Trophoblast cell (in vitro differentiated cells and primary cell): Measurements from ENCODE around the gene RPL36.

Experiments used
- DNase-seq, 2 donors: peaks; one replicate each; pipeline ENCODE4 v3.0.0-alpha.2; 2016
- H2AFZ ChIP-seq: 2 replicates; pipeline ENCODE4 v1.6.1; 2013; ENCODE audit warnings: low read length, moderate library complexity, mild to moderate bottlenecking; ENCODE audit not compliant: insufficient read depth, poor library complexity
- H2AK5ac ChIP-seq: 2 replicates; pipeline ENCODE4 v1.6.1; 2013; ENCODE audit warnings: mild to moderate bottlenecking, low read length
- H2BK120ac ChIP-seq: 2 replicates; pipeline ENCODE4 v1.6.1; 2013; ENCODE audit warnings: low read length, mild to moderate bottlenecking, moderate library complexity; ENCODE audit not compliant: insufficient read depth, poor library complexity
- H2BK12ac ChIP-seq: 2 replicates; pipeline ENCODE4 v1.6.1; 2013; ENCODE audit warnings: mild to moderate bottlenecking, low read length, moderate library complexity
- H2BK5ac ChIP-seq: 2 replicates; pipeline ENCODE4 v1.6.1; 2013; ENCODE audit warnings: low read length, low read depth, moderate library complexity, mild to moderate bottlenecking; ENCODE audit not compliant: poor library complexity
- H3K14ac ChIP-seq: 2 replicates; pipeline ENCODE4 v1.6.1; 2013; ENCODE audit warnings: mild to moderate bottlenecking, low read length
- H3K18ac ChIP-seq: 2 replicates; pipeline ENCODE4 v1.6.1; 2013; ENCODE audit warnings: mild to moderate bottlenecking, low read length
- H3K23ac ChIP-seq: 2 replicates; pipeline ENCODE4 v1.6.1; 2013; ENCODE audit warnings: low read length
- H3K27ac ChIP-seq: 2 replicates; pipeline ENCODE4 v1.5.1; 2013; ENCODE audit warnings: low read depth, mild to moderate bottlenecking, inconsistent platforms, low read length, moderate library complexity
- H3K27me3 ChIP-seq: 2 replicates; pipeline ENCODE4 v1.6.1; 2013; ENCODE audit warnings: inconsistent platforms, mild to moderate bottlenecking, low read length, moderate library complexity; ENCODE audit not compliant: insufficient read depth
- H3K36me3 ChIP-seq, 2 experiments: 1 replicate in 1 of 2; 2 replicates in 1 of 2; pipeline ENCODE4 v1.6.1; 2013; ENCODE audit warnings: low read length in 2 of 2, mild to moderate bottlenecking in 2 of 2, moderate library complexity in 1 of 2; ENCODE audit not compliant: insufficient read depth in 2 of 2, control insufficient read depth in 1 of 2
- H3K4ac ChIP-seq: 2 replicates; pipeline ENCODE4 v1.6.1; 2013; ENCODE audit warnings: low read depth, mild to moderate bottlenecking, low read length, moderate library complexity
- H3K4me1 ChIP-seq, 2 experiments: 1 replicate in 1 of 2; 2 replicates in 1 of 2; pipeline ENCODE4 v1.6.1; 2013; ENCODE audit warnings: low read length in 2 of 2, mild to moderate bottlenecking in 2 of 2, moderate library complexity in 1 of 2; ENCODE audit not compliant: insufficient read depth in 2 of 2, control insufficient read depth in 1 of 2
- H3K4me2 ChIP-seq: 2 replicates; pipeline ENCODE4 v1.6.1; 2013; ENCODE audit warnings: inconsistent platforms, mild to moderate bottlenecking, low read length, moderate library complexity
- H3K4me3 ChIP-seq: 2 replicates; pipeline ENCODE4 v1.5.1; 2013; ENCODE audit warnings: mild to moderate bottlenecking, low read depth, low read length, inconsistent platforms
- H3K79me1 ChIP-seq: one replicate; pipeline ENCODE4 v1.6.1; 2013; ENCODE audit warnings: low read length
- H3K79me2 ChIP-seq: 2 replicates; pipeline ENCODE4 v1.6.1; 2013; ENCODE audit warnings: low read length, mild to moderate bottlenecking; ENCODE audit not compliant: control insufficient read depth, insufficient read depth, poor library complexity
- H3K9ac ChIP-seq: 2 replicates; pipeline ENCODE4 v1.6.1; 2013; ENCODE audit warnings: mild to moderate bottlenecking, low read length
- H3K9me3 ChIP-seq: 2 replicates; pipeline ENCODE4 v1.6.1; 2013; ENCODE audit warnings: low read depth, mild to moderate bottlenecking, control low read depth, inconsistent platforms, low read length; ENCODE audit not compliant: insufficient read depth
- H4K12ac ChIP-seq: 2 replicates; pipeline ENCODE4 v1.6.1; 2013; ENCODE audit warnings: low read depth, mild to moderate bottlenecking, low read length, moderate library complexity
- H4K8ac ChIP-seq: 2 replicates; pipeline ENCODE4 v1.6.1; 2013; ENCODE audit warnings: low read depth, mild to moderate bottlenecking, low read length, moderate library complexity
- H4K91ac ChIP-seq: one replicate; pipeline ENCODE4 v1.6.1; 2013; ENCODE audit warnings: low read depth, mild to moderate bottlenecking, low read length, moderate library complexity
- WGBS: extraction: QIAGEN DNeasy Blood & Tissue Kit; methylation state at CpG from one replicate; pipeline ENCODE4 v1.1.7; 2013; ENCODE audit warnings: missing lambda C conversion rate; ENCODE audit not compliant: insufficient read length, insufficient coverage; ENCODE audit errors: extremely low coverage; 5-methylcytosine and 5-hydroxymethylcytosine counted together

RPL36 gene

DNA sequence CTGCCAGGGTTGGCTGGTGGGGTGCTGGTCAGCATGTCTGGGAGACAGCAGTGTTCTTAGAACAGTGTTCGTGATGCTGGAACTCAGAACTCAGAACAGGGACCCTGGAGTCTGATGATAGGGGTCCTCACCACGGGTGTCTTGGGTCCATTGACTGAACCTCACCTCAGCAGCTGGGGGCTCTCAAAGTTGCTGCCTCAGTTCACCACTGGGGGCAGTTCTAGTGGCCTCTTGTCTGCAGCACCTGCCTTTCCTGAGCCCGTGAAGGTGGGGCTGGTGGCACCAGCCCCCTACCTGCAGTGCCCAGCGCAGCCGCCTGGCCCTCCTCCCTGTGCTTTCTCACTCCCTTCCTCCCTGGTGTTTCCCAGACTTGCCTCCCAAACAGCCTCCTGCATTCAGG lies 38.7 kb upstream of the RPL36 start:
- no peak overlapping the region for H3K9ac ChIP-seq
- H3K27me3 ChIP-seq, result no peaks in the 10 kb centered on the region
- no peak overlapping the region for H2BK120ac ChIP-seq
- no peak overlapping the region for H4K8ac ChIP-seq
- no peak overlapping the region for H2BK12ac ChIP-seq
- H4K12ac ChIP-seq, result no peak overlapping the region
- no peaks in the 10 kb centered on the region for H3K79me2 ChIP-seq
- H2BK5ac ChIP-seq, result no peak overlapping the region
- no peak overlapping the region for H3K4me3 ChIP-seq
- H3K4ac ChIP-seq, result no peak overlapping the region
- no peaks in the 10 kb centered on the region for H3K9me3 ChIP-seq
- H3K23ac ChIP-seq, result no peak overlapping the region
- H3K4me2 ChIP-seq, result no peak overlapping the region
- no peak overlapping the region for H3K14ac ChIP-seq
- H3K36me3 ChIP-seq, result peaks cover 64 to 71% of the 10 kb centered on the region in 2 experiments
- no peak for DNase-seq
- H3K79me1 ChIP-seq, result no peaks in the 10 kb centered on the region
- WGBS, result no CpG with 5 or more reads among the region's 5 CpGs
- no peaks in the 10 kb centered on the region for H3K4me1 ChIP-seq
- no peak overlapping the region for H4K91ac ChIP-seq
- no peak overlapping the region for H3K27ac ChIP-seq
- H3K18ac ChIP-seq, result no peak overlapping the region
- H2AK5ac ChIP-seq, result no peak overlapping the region
- no peak overlapping the region for H2AFZ ChIP-seq

DNA sequence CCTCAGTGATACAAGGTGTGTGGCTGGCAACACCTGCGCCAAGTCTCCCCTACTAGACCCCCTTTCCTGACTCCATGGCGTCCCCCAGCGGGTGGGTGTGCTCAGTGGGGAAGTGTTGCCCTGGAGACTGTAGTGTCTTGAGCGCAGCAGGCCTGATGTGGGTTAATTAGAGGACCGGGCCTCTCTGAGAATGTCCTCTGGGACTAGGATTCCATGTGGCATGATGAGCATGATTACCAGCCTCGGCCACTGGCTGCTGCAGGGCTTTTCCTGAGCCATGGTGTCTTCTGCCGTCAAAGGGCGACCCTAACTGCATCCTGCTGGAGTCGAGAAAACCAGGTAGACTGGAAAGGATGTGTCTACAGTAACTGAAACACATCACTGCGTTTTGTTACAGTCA lies 37.8 kb upstream of the RPL36 start:
- H3K79me1 ChIP-seq, result no peaks in the 10 kb centered on the region
- no peak overlapping the region for H2BK120ac ChIP-seq
- no peaks in the 10 kb centered on the region for H3K27me3 ChIP-seq
- no peak for DNase-seq
- H3K27ac ChIP-seq, result no peak overlapping the region
- no CpG with 5 or more reads among the region's 10 CpGs for WGBS
- H2AK5ac ChIP-seq, result no peak overlapping the region
- H2BK5ac ChIP-seq, result no peak overlapping the region
- H3K36me3 ChIP-seq, result peaks cover 65 to 69% of the 10 kb centered on the region in 2 experiments
- H3K23ac ChIP-seq, result no peak overlapping the region
- no peaks in the 10 kb centered on the region for H3K4me1 ChIP-seq
- no peak overlapping the region for H3K18ac ChIP-seq
- H2AFZ ChIP-seq, result no peak overlapping the region
- H3K9me3 ChIP-seq, result no peaks in the 10 kb centered on the region
- H3K9ac ChIP-seq, result no peak overlapping the region
- H3K79me2 ChIP-seq, result no peaks in the 10 kb centered on the region
- no peak overlapping the region for H3K14ac ChIP-seq
- no peak overlapping the region for H4K12ac ChIP-seq
- H4K91ac ChIP-seq, result no peak overlapping the region
- no peak overlapping the region for H3K4me2 ChIP-seq
- H3K4me3 ChIP-seq, result no peak overlapping the region
- H4K8ac ChIP-seq, result no peak overlapping the region
- H2BK12ac ChIP-seq, result no peak overlapping the region
- H3K4ac ChIP-seq, result no peak overlapping the region

DNA sequence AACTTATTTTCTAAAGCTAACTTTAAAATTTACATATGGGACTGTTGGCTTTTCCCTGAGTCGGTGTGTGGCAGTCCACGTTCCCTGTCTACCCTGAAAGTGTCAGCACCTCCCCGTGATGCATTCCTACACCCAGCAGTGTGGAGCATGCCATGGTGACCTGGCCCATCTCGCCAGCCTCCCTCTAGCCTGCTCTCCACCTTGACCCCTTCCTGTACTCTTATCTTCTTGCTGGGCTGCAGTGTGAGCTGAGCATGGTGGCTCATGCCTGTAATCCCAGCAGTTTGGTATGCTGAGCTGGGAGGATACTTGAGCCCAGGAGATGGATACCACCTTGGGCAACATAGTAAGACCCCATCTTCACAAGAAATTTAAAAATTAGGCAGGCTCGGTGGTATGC lies 35.2 kb upstream of the RPL36 start:
- no peak for DNase-seq
- Histone ChIP-seq H3K4me3 (no peak overlapping the region), H2BK5ac (no peak overlapping the region), H4K12ac (no peak overlapping the region), H3K27ac (no peak overlapping the region), H3K4me2 (no peak overlapping the region), H2AFZ (no peak overlapping the region), H2BK12ac (no peak overlapping the region), H3K36me3 (peaks cover 81 to 84% of the 10 kb centered on the region in 2 experiments), H3K27me3 (no peaks in the 10 kb centered on the region), H2BK120ac (no peak overlapping the region), H3K4me1 (no peaks in the 10 kb centered on the region), H4K8ac (no peak overlapping the region), H3K4ac (no peak overlapping the region), H3K9me3 (no peaks in the 10 kb centered on the region), H3K9ac (no peak overlapping the region), H2AK5ac (no peak overlapping the region), H3K79me2 (no peaks in the 10 kb centered on the region), H3K79me1 (no peaks in the 10 kb centered on the region), H3K23ac (no peak overlapping the region), H3K14ac (no peak overlapping the region), H4K91ac (no peak overlapping the region), H3K18ac (no peak overlapping the region)
- no CpG with 5 or more reads among the region's 5 CpGs for WGBS

DNA sequence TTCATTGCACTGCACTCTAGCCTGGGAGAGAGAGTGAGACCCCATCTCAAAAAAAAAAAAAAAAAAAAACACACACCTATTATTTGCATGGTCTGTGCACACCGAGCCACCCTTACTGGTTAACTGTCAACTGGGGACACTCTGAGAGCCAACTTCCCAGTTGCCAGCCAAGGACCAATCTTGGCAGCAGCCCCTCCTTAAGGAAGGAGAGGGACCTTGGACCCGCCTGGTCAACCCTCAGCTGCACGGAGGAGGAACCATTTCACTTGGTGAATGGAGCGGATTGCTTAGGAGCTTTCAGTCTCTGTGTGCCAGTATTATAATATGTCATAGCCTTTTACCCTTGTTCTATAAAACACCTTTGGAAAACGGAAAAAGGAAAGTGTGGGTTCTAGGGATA lies 34.7 kb upstream of the RPL36 start:
- Histone ChIP-seq H2AFZ (no peak overlapping the region), H4K12ac (no peak overlapping the region), H3K14ac (no peak overlapping the region), H3K27me3 (no peaks in the 10 kb centered on the region), H3K4ac (no peak overlapping the region), H3K23ac (no peak overlapping the region), H2BK12ac (no peak overlapping the region), H2BK120ac (no peak overlapping the region), H3K4me3 (no peak overlapping the region), H3K79me2 (no peaks in the 10 kb centered on the region), H3K36me3 (peaks cover 80 to 81% of the 10 kb centered on the region in 2 experiments), H4K8ac (no peak overlapping the region), H2AK5ac (no peak overlapping the region), H3K79me1 (no peaks in the 10 kb centered on the region), H3K18ac (no peak overlapping the region), H3K27ac (no peak overlapping the region), H4K91ac (no peak overlapping the region), H3K9me3 (no peaks in the 10 kb centered on the region), H3K4me1 (no peaks in the 10 kb centered on the region), H3K4me2 (no peak overlapping the region), H2BK5ac (no peak overlapping the region), H3K9ac (no peak overlapping the region)
- DNase-seq, result no peak
- no CpG with 5 or more reads among the region's 5 CpGs for WGBS
